ENCODE data around the gene DNAJC17. TPM values are rescaled to one million over a fixed set of nuclear protein-coding genes. Genes with fewer than 3 reads are reported as not detected.

DNAJC17 gene
- total RNA-seq, 1 donor = 21.6 TPM

GRCh38 chr15:40764629-40765103 lies 42.6 kb downstream of the DNAJC17 start:
- no peak for TF ChIP-seq CTCF (IDR thresholded peaks at IDR 0.05; ENCODE audit: insufficient read depth, low read length)
- peak overlapping the region; percentile 61 for H3K4me3 ChIP-seq (ENCODE audit: low read depth, low read length)
- DNase-seq (ENCODE audit: low read depth) = peak; percentile 32

GRCh38 chr15:40763801-40764628 lies 43.3 kb downstream of the DNAJC17 start, which contains the start of gene GCHFR:
Gene GCHFR (plus strand): TSS chr15:40764068. CDS start chr15:40764181, 113 bp downstream.
- H3K4me3 ChIP-seq (ENCODE audit: low read depth, low read length) = peak within 1 kb of the TSS; percentile 61
- DNase-seq (ENCODE audit: low read depth) = peak; percentile 39
- TF ChIP-seq CTCF (IDR thresholded peaks at IDR 0.05; ENCODE audit: insufficient read depth, low read length) = peak; percentile 22

- DNase-seq (ENCODE audit: low read depth) = peak; percentile 37
- H3K4me3 ChIP-seq (ENCODE audit: low read depth, low read length) = peak overlapping the region; percentile 61
- no peak for TF ChIP-seq CTCF (IDR thresholded peaks at IDR 0.05; ENCODE audit: insufficient read depth, low read length)
Observed at GRCh38 chr15:40762919-40763800, 44.1 kb downstream of the DNAJC17 start.

- DNase-seq (ENCODE audit: low read depth) = no peak
- no peak overlapping the region for H3K4me3 ChIP-seq (ENCODE audit: low read depth, low read length)
- no peak for TF ChIP-seq CTCF (IDR thresholded peaks at IDR 0.05; ENCODE audit: insufficient read depth, low read length)
Observed at GRCh38 chr15:40759961-40760360, 47.3 kb downstream of the DNAJC17 start.

- H3K4me3 ChIP-seq (ENCODE audit: low read depth, low read length) = no peak overlapping the region
Observed at GRCh38 chr15:40756938-40757337, 50.3 kb downstream of the DNAJC17 start.

More at GRCh38 chr15:40756938-40757337, 50.3 kb downstream of the DNAJC17 start:
- no peak for TF ChIP-seq CTCF (IDR thresholded peaks at IDR 0.05; ENCODE audit: insufficient read depth, low read length)
- no peak for DNase-seq (ENCODE audit: low read depth)
